Upper lobe of left lung (tissue), 4 donors: ENCODE results near the gene GRID1.

Experiments used
- CTCF ChIP-seq, 6 experiments: fragments of 450-650 bp in 4 of 6; fragments of 200-600 bp in 2 of 6; sonication (generic) in 2 of 6; IDR thresholded peaks; one replicate each; pipeline ENCODE4 v1.5.1; 2016 to 2019; ENCODE audit warnings: antibody characterized with exemption in 6 of 6
- EP300 ChIP-seq, 4 donors: sonication (generic); formaldehyde crosslinking; IDR thresholded peaks; one replicate each; pipeline ENCODE4 v1.5.1; 2017; ENCODE audit warnings: antibody characterized with exemption in 4 of 4, control low read depth in 2 of 4
- POLR2AphosphoS5 ChIP-seq, 2 donors: sonication (generic); formaldehyde crosslinking; IDR thresholded peaks; one replicate each; pipeline ENCODE4 v1.5.1; 2017; ENCODE audit warnings: antibody characterized with exemption in 2 of 2

GRCh38 chr10:86329896-86330680, 36.5 kb downstream of the GRID1 start:
- no peak for TF ChIP-seq CTCF (IDR thresholded peaks at IDR 0.05)
- no peak for TF ChIP-seq EP300 (IDR thresholded peaks at IDR 0.05)
- no peak for TF ChIP-seq POLR2AphosphoS5 (IDR thresholded peaks at IDR 0.05)
